Upper lobe of left lung (tissue), 6 donors: ENCODE results near the gene FBXO10. TPM values are rescaled to one million over a fixed set of nuclear protein-coding genes. Genes with fewer than 3 reads are reported as not detected.
A peak's percentile ranks its signal among the peaks of the same experiment; 100 is the strongest.

Experiments used
- ATAC-seq, 2 donors: fragments of 200-7000 bp; cut with Tn5 transposase; one replicate each; pipeline ENCODE4 v1.9.1; 2022; ENCODE audit warnings: mild to moderate bottlenecking in 2 of 2, moderate library complexity in 2 of 2; ENCODE audit not compliant: low FRiP score in 2 of 2
- DNase-seq, 2 donors: peaks; one replicate each; pipeline ENCODE4 v3.0.0-alpha.2; 2019 to 2020
- H3K27ac ChIP-seq, 4 donors: fragments of 200-600 bp; sonication (generic); one replicate each; pipeline ENCODE4 v1.5.1; 2016 to 2019
- H3K27me3 ChIP-seq, 4 donors: fragments of 200-600 bp; sonication (generic); one replicate each; pipeline ENCODE4 v1.5.1; 2017 to 2019
- H3K36me3 ChIP-seq, 4 donors: fragments of 200-600 bp; sonication (generic); one replicate each; pipeline ENCODE4 v1.5.1; 2016 to 2019
- H3K4me1 ChIP-seq, 4 donors: fragments of 200-600 bp; sonication (generic); one replicate each; pipeline ENCODE4 v1.5.1; 2018 to 2019
- H3K4me3 ChIP-seq, 4 donors: fragments of 200-600 bp; sonication (generic); one replicate each; pipeline ENCODE4 v1.5.1; 2017 to 2019; ENCODE audit warnings: mild to moderate bottlenecking in 2 of 4, moderate library complexity in 1 of 4
- H3K9me3 ChIP-seq, 4 donors: fragments of 200-600 bp; sonication (generic); one replicate each; pipeline ENCODE4 v1.5.1; 2018 to 2019
- CTCF ChIP-seq, 6 experiments: fragments of 450-650 bp in 4 of 6; fragments of 200-600 bp in 2 of 6; sonication (generic) in 2 of 6; IDR thresholded peaks; one replicate each; pipeline ENCODE4 v1.5.1; 2016 to 2019; ENCODE audit warnings: antibody characterized with exemption in 6 of 6
- EP300 ChIP-seq, 4 donors: sonication (generic); formaldehyde crosslinking; IDR thresholded peaks; one replicate each; pipeline ENCODE4 v1.5.1; 2017; ENCODE audit warnings: antibody characterized with exemption in 4 of 4, control low read depth in 2 of 4
- POLR2A ChIP-seq, 4 donors: fragments of 450-650 bp; IDR thresholded peaks; one replicate each; pipeline ENCODE4 v1.5.1; 2016 to 2017; ENCODE audit warnings: antibody characterized with exemption in 4 of 4, mild to moderate bottlenecking in 2 of 4
- POLR2AphosphoS5 ChIP-seq, 2 donors: sonication (generic); formaldehyde crosslinking; IDR thresholded peaks; one replicate each; pipeline ENCODE4 v1.5.1; 2017; ENCODE audit warnings: antibody characterized with exemption in 2 of 2
- WGBS, 2 donors: methylation state at CpG; one replicate each; pipeline ENCODE4 v1.1.5; 2017 to 2018; 5-methylcytosine and 5-hydroxymethylcytosine counted together
- total RNA-seq, 6 donors: library from RNA; depleted of rRNA in 4 of 6; stranded (reverse); fragments of >200 nt in 4 of 6; gene quantifications; one replicate each; pipeline versions ENCODE4 v1.1.0 to v1.2.1, GENCODE V29; 2016 to 2021
- donor health status: DM: no; HTN: no; CAD: no; lungs with moderate emphysema.
- donor health status: DM: no; HTN: yes; CAD: no; lungs with severe emphysema.

The FBXO10 gene
- total RNA-seq, result 10 to 100 TPM in 2 of 6 donors, 1 to 10 TPM in 4; 7.9 to 13.4 (median 8.7) TPM

- peaks cover 2 to 26% (median 10%) of the 10 kb centered on the region in 4 donors for H3K4me1 ChIP-seq
- 1 to 2% methylated on average over 15 to 66 of the region's 81 CpGs for WGBS, 2 donors
- ATAC-seq, result peak; percentile 83 to 97
- peak within 1 kb of the TSS; percentile 74 to 90 (median 78) for H3K4me3 ChIP-seq
- peak within 1 kb of the TSS; percentile 61 to 86 (median 80) for H3K27ac ChIP-seq
- no peaks in the 10 kb centered on the region for H3K36me3 ChIP-seq
- DNase-seq, result peak; percentile 74 to 95
- TF ChIP-seq EP300 (IDR thresholded peaks at IDR 0.05) (no peak), POLR2A (IDR thresholded peaks at IDR 0.05) (peak in 2 of 4 donors; percentile 66), CTCF (IDR thresholded peaks at IDR 0.05) (no peak), POLR2AphosphoS5 (IDR thresholded peaks at IDR 0.05) (peak in 1 of 2 donors; percentile 59)
- no peaks in the 10 kb centered on the region for H3K9me3 ChIP-seq
- H3K27me3 ChIP-seq, result no peaks in the 10 kb centered on the region
Measured at GRCh38 chr9:37575921-37576721, at the start of gene FBXO10. Gene FBXO10, minus strand, starts transcription at chr9:37576380. Its CDS starts 34,612 bp downstream, at chr9:37541768.

GRCh38 chr9:37625758-37626147 lies 49.6 kb upstream of the FBXO10 start:
- Histone ChIP-seq H3K4me3 (no peak overlapping the region), H3K27me3 (no peaks in the 10 kb centered on the region), H3K27ac (no peak overlapping the region), H3K9me3 (no peaks in the 10 kb centered on the region), H3K36me3 (no peaks in the 10 kb centered on the region), H3K4me1 (no peaks in the 10 kb centered on the region)
- ATAC-seq (no peak), DNase-seq (no peak)
- WGBS, 2 donors, result 83 to 86% methylated on average over 9 to 12 of the region's 12 CpGs
- TF ChIP-seq CTCF (IDR thresholded peaks at IDR 0.05), result no peak
- TF ChIP-seq POLR2A (IDR thresholded peaks at IDR 0.05), result no peak
- no peak for TF ChIP-seq EP300 (IDR thresholded peaks at IDR 0.05)
- TF ChIP-seq POLR2AphosphoS5 (IDR thresholded peaks at IDR 0.05), result no peak

- no peak for ATAC-seq
- DNase-seq, result no peak
- no peaks in the 10 kb centered on the region for H3K36me3 ChIP-seq
- WGBS, 2 donors, result 62 to 73% methylated on average over 5 of the region's 5 CpGs
- H3K27ac ChIP-seq, result no peak overlapping the region
- H3K4me1 ChIP-seq, result no peaks in the 10 kb centered on the region
- H3K4me3 ChIP-seq, result no peak overlapping the region
- H3K9me3 ChIP-seq, result no peaks in the 10 kb centered on the region
- no peak for TF ChIP-seq CTCF (IDR thresholded peaks at IDR 0.05)
- TF ChIP-seq EP300 (IDR thresholded peaks at IDR 0.05), result no peak
- no peaks in the 10 kb centered on the region for H3K27me3 ChIP-seq
Measured at GRCh38 chr9:37625036-37625757, 49.0 kb upstream of the FBXO10 start.

GRCh38 chr9:37624073-37624472 lies 47.9 kb upstream of the FBXO10 start:
- Histone ChIP-seq H3K27ac (no peak overlapping the region), H3K27me3 (no peaks in the 10 kb centered on the region), H3K4me3 (no peak overlapping the region), H3K9me3 (no peaks in the 10 kb centered on the region), H3K36me3 (no peaks in the 10 kb centered on the region), H3K4me1 (no peaks in the 10 kb centered on the region)
- WGBS, 2 donors, result 86 to 88% methylated on average over 1 of the region's 1 CpG
- no peak for TF ChIP-seq CTCF (IDR thresholded peaks at IDR 0.05)
- TF ChIP-seq POLR2AphosphoS5 (IDR thresholded peaks at IDR 0.05), result no peak
- TF ChIP-seq POLR2A (IDR thresholded peaks at IDR 0.05), result no peak
- no peak for TF ChIP-seq EP300 (IDR thresholded peaks at IDR 0.05)
- no peak for ATAC-seq
- DNase-seq, result no peak
